Natural killer cell (primary cell): ENCODE data around the gene TMEM61. TPM values are rescaled to one million over a fixed set of nuclear protein-coding genes. Genes with fewer than 3 reads are reported as not detected.

Source experiments
- ATAC-seq, 3 donors: fragments of 150-1000 bp in 2 of 3; fragments of 200-7000 bp in 1 of 3; cut with Tn5 transposase; 1 replicate in 1 of 3; 2 replicates in 2 of 3; pipeline ENCODE4 v1.10.0; 2021; ENCODE audit warnings: mild to moderate bottlenecking in 2 of 3, moderate library complexity in 2 of 3
- DNase-seq, 2 donors: peaks; one replicate each; pipeline versions ENCODE4 v3.0.0 to v3.0.0-alpha.2; 2013 to 2021; ENCODE audit warnings: mixed read lengths in 1 of 2
- H3K27ac ChIP-seq: one replicate; pipeline ENCODE4 v1.5.1; 2013; ENCODE audit warnings: mild to moderate bottlenecking, low read length
- H3K27me3 ChIP-seq: one replicate; pipeline ENCODE4 v1.6.1; 2013; ENCODE audit warnings: low read length; ENCODE audit not compliant: control insufficient read depth, insufficient read depth
- H3K36me3 ChIP-seq: one replicate; pipeline ENCODE4 v1.6.1; 2013; ENCODE audit warnings: low read length; ENCODE audit not compliant: control insufficient read depth, insufficient read depth
- H3K4me1 ChIP-seq: one replicate; pipeline ENCODE4 v1.6.1; 2013; ENCODE audit warnings: low read length; ENCODE audit not compliant: control insufficient read depth, insufficient read depth
- H3K4me3 ChIP-seq: one replicate; pipeline ENCODE4 v1.5.1; 2013; ENCODE audit warnings: low read length
- H3K9me3 ChIP-seq: one replicate; pipeline ENCODE4 v1.6.1; 2013; ENCODE audit warnings: low read length; ENCODE audit not compliant: control insufficient read depth, insufficient read depth
- H3K27ac Mint-ChIP-seq, 2 donors: one replicate each; pipeline ENCODE4 v1.8.0; 2022; ENCODE audit warnings: mild to moderate bottlenecking in 2 of 2, mixed read lengths in 2 of 2, moderate library complexity in 1 of 2
- H3K27me3 Mint-ChIP-seq, 2 donors: one replicate each; pipeline ENCODE4 v1.8.0; 2022; ENCODE audit warnings: low read depth in 2 of 2, mixed read lengths in 2 of 2
- H3K36me3 Mint-ChIP-seq: one replicate; pipeline ENCODE4 v1.8.0; 2022; ENCODE audit warnings: mixed read lengths
- H3K4me1 Mint-ChIP-seq, 2 donors: one replicate each; pipeline ENCODE4 v1.8.0; 2022; ENCODE audit warnings: mixed read lengths in 2 of 2
- H3K4me3 Mint-ChIP-seq: one replicate; pipeline ENCODE4 v1.8.0; 2022; ENCODE audit warnings: mild to moderate bottlenecking, moderate library complexity, mixed read lengths
- H3K9me3 Mint-ChIP-seq, 2 donors: one replicate each; pipeline ENCODE4 v1.8.0; 2022; ENCODE audit warnings: mixed read lengths in 2 of 2
- CTCF ChIP-seq: fragments of 200-600 bp; IDR thresholded peaks from one replicate; pipeline ENCODE4 v1.8.0; 2022; ENCODE audit warnings: antibody characterized with exemption
- WGBS: methylation state at CpG from one replicate; pipeline ENCODE4 v1.1.7; 2013; ENCODE audit warnings: missing lambda C conversion rate; ENCODE audit not compliant: insufficient coverage; 5-methylcytosine and 5-hydroxymethylcytosine counted together
- intact Hi-C: fragments of 100-400 bp; cut with micrococcal nuclease; formaldehyde crosslinking; loops from one replicate; pipeline ENCODE4 v1.14.2; 2022
- total RNA-seq, 4 donors: library from RNA; stranded (reverse); fragments of 120-200 nt in 1 of 4; gene quantifications; one replicate each; pipeline versions ENCODE4 v1.2.3 to v1.2.4, GENCODE V29; 2013 to 2022

TMEM61 gene
- total RNA-seq, 3 donors from 2014 or later (not counting 1 experiment from before 2014, with no cell fraction given): not detected

- intact Hi-C loops: no loop called here
- Histone ChIP-seq H3K36me3 (no peaks in the 10 kb centered on the region), H3K27ac (no peak overlapping the region), H3K27me3 (peaks cover 9% of the 10 kb centered on the region), H3K4me3 (no peak overlapping the region), H3K4me1 (no peaks in the 10 kb centered on the region), H3K9me3 (no peaks in the 10 kb centered on the region)
- Mint-ChIP-seq H3K27me3 (peaks cover 36 to 64% of the 10 kb centered on the region in 2 donors), H3K9me3 (no peaks in the 10 kb centered on the region), H3K27ac (no peak overlapping the region), H3K4me1 (no peaks in the 10 kb centered on the region), H3K4me3 (no peak overlapping the region), H3K36me3 (no peaks in the 10 kb centered on the region)
- TF ChIP-seq CTCF: no peak
- DNase-seq (no peak), ATAC-seq (no peak)
- 79% methylated on average over 4 of the region's 6 CpGs for WGBS
These were observed 3.7 kb upstream of the TMEM61 start for GRCh38 chr1:54976747-54977146.

- Mint-ChIP-seq H3K4me1 (no peaks in the 10 kb centered on the region), H3K9me3 (no peaks in the 10 kb centered on the region), H3K4me3 (no peak overlapping the region), H3K36me3 (no peaks in the 10 kb centered on the region), H3K27me3 (peaks cover 40 to 62% of the 10 kb centered on the region in 2 donors), H3K27ac (no peak overlapping the region)
- intact Hi-C loops: no loop called here
- Histone ChIP-seq H3K27ac (no peak overlapping the region), H3K4me1 (no peaks in the 10 kb centered on the region), H3K36me3 (no peaks in the 10 kb centered on the region), H3K9me3 (no peaks in the 10 kb centered on the region), H3K27me3 (peaks cover 10% of the 10 kb centered on the region), H3K4me3 (no peak overlapping the region)
- no peak for DNase-seq
- WGBS: 86% methylated on average over 5 of the region's 5 CpGs
- ATAC-seq: no peak
- no peak for TF ChIP-seq CTCF
These were observed 2.7 kb upstream of the TMEM61 start for GRCh38 chr1:54977533-54978297.

GRCh38 chr1:54978528-54979326 is 1.7 kb upstream of the TMEM61 start:
- no peaks in the 10 kb centered on the region for H3K4me1 Mint-ChIP-seq
- no peak overlapping the region for H3K4me3 ChIP-seq
- 88% methylated on average over 9 of the region's 9 CpGs for WGBS
- peaks cover 8% of the 10 kb centered on the region for H3K27me3 ChIP-seq
- no peak overlapping the region for H3K4me3 Mint-ChIP-seq
- peaks cover 40 to 55% of the 10 kb centered on the region in 2 donors for H3K27me3 Mint-ChIP-seq
- DNase-seq (no peak), ATAC-seq (no peak)
- H3K27ac Mint-ChIP-seq: no peak overlapping the region
- H3K36me3 ChIP-seq: no peaks in the 10 kb centered on the region
- no peaks in the 10 kb centered on the region for H3K4me1 ChIP-seq
- H3K9me3 Mint-ChIP-seq: no peaks in the 10 kb centered on the region
- TF ChIP-seq CTCF: no peak
- H3K36me3 Mint-ChIP-seq: no peaks in the 10 kb centered on the region
- H3K27ac ChIP-seq: no peak overlapping the region
- intact Hi-C loops: no loop called here
- no peaks in the 10 kb centered on the region for H3K9me3 ChIP-seq
